GM12878 (cell line): Measurements from ENCODE around the gene ARHGAP5. TPM values are rescaled to one million over a fixed set of nuclear protein-coding genes. Genes with fewer than 3 reads are reported as not detected.
A peak's percentile ranks its signal among the peaks of the same experiment; 100 is the strongest.

Source experiments
- ATAC-seq: fragments of 200-7000 bp; cut with Tn5 transposase; 3 replicates; pipeline ENCODE4 v1.9.1; 2020; ENCODE audit warnings: mild to moderate bottlenecking, moderate library complexity
- BruUV-seq: library from RNA; stranded (reverse); fragments of 400-500 nt; replicated peaks from 2 replicates; lab custom pipeline; 2021; lab: Mats Ljungman, UMichigan
- CTCF ChIA-PET: fragments of 300-600 bp; sonication (Branson Sonifier 250); formaldehyde crosslinking; extraction: SDS; loops from one replicate; lab custom pipeline; 2021; ENCODE audit warnings: inconsistent platforms; lab: Yijun Ruan, JAX
- POLR2A ChIA-PET: fragments of 350-600 bp; formaldehyde crosslinking; extraction: SDS; loops from one replicate; lab custom pipeline; 2021; ENCODE audit warnings: inconsistent platforms; lab: Charles Lee
- RAD21 ChIA-PET: fragments of 300-600 bp; sonication (Branson Sonifier 250); formaldehyde crosslinking; loops from one replicate; lab custom pipeline; 2023; ENCODE audit warnings: antibody characterized with exemption; ENCODE audit not compliant: unreplicated experiment; lab: Charles Lee
- SMC1A ChIA-PET: fragments of 300-600 bp; sonication (Branson Sonifier 250); formaldehyde crosslinking; loops from one replicate; lab custom pipeline; 2023; ENCODE audit not compliant: unreplicated experiment, uncharacterized antibody; lab: Charles Lee
- DNase-seq: peaks from one replicate; pipeline ENCODE4 v3.0.0-alpha.2; 2011; ENCODE audit warnings: low read depth, low spot score
- FAIRE-seq: peaks from 3 replicates; lab custom pipeline; 2011; peaks lifted over from hg19 to GRCh38; lab: Jason Lieb, UNC
- H2AFZ ChIP-seq: 2 replicates; pipeline ENCODE4 v1.6.0; 2011; ENCODE audit warnings: low read depth, low read length, control low read depth; ENCODE audit not compliant: control insufficient read depth
- H3K27ac ChIP-seq: 2 replicates; pipeline ENCODE4 v1.5.1; 2011; ENCODE audit warnings: control low read depth; ENCODE audit not compliant: control insufficient read depth, insufficient read depth
- H3K27me3 ChIP-seq, 2 experiments: replicated peaks in 1 of 2; 2 replicates each; pipeline versions ENCODE4 v1.6.0 to v1.6.1; 2011; ENCODE audit warnings: low read length in 1 of 2; ENCODE audit not compliant: control insufficient read depth in 2 of 2, insufficient read depth in 2 of 2
- H3K36me3 ChIP-seq, 2 experiments: 2 replicates each; pipeline ENCODE4 v1.5.1; 2011; ENCODE audit warnings: low read length in 1 of 2; ENCODE audit not compliant: control insufficient read depth in 2 of 2, insufficient read depth in 2 of 2
- H3K4me1 ChIP-seq: 2 replicates; pipeline ENCODE4 v1.6.1; 2011; ENCODE audit warnings: mild to moderate bottlenecking, low read length, moderate library complexity, mixed read lengths; ENCODE audit not compliant: control insufficient read depth, insufficient read depth
- H3K4me2 ChIP-seq: 2 replicates; pipeline ENCODE4 v1.6.0; 2011; ENCODE audit warnings: control low read depth; ENCODE audit not compliant: control insufficient read depth, insufficient read depth
- H3K4me3 ChIP-seq: fragments of 200-600 bp; sonication (generic); 2 replicates; pipeline ENCODE4 v1.5.1; 2016
- H3K79me2 ChIP-seq: 2 replicates; pipeline ENCODE4 v1.6.0; 2011; ENCODE audit warnings: low read length; ENCODE audit not compliant: control insufficient read depth, insufficient read depth
- H3K9ac ChIP-seq: 2 replicates; pipeline ENCODE4 v1.8.0; 2011; ENCODE audit warnings: low read length, control low read depth, mixed read lengths; ENCODE audit not compliant: control insufficient read depth, insufficient read depth
- H3K9me3 ChIP-seq: replicated peaks from 3 replicates; pipeline ENCODE4 v1.5.1; 2011; ENCODE audit warnings: mild to moderate bottlenecking, low read length; ENCODE audit not compliant: control insufficient read depth, insufficient read depth
- H4K20me1 ChIP-seq: 2 replicates; pipeline ENCODE4 v1.6.0; 2011; ENCODE audit not compliant: control insufficient read depth, insufficient read depth
- CTCF ChIP-seq, 3 experiments: IDR thresholded peaks in 2 of 3; conservative IDR thresholded peaks in 1 of 3; 2 replicates each; pipeline ENCODE4 v1.5.1; 2011; ENCODE audit warnings: low read depth in 3 of 3, low read length in 3 of 3, mild to moderate bottlenecking in 3 of 3, control low read depth in 2 of 3, moderate library complexity in 2 of 3, inconsistent platforms in 1 of 3, mixed read lengths in 1 of 3; ENCODE audit not compliant: control insufficient read depth in 2 of 3, insufficient read depth in 1 of 3; ENCODE audit errors: extremely low read depth in 1 of 3
- EZH2 ChIP-seq: IDR thresholded peaks from 2 replicates; pipeline ENCODE4 v1.6.1; 2012; ENCODE audit warnings: low read depth, mild to moderate bottlenecking, control low read depth, inconsistent platforms, low read length, borderline replicate concordance; ENCODE audit not compliant: control insufficient read depth
- NR2C2 ChIP-seq: IDR thresholded peaks from 2 replicates; pipeline ENCODE4 v1.6.1; 2011; ENCODE audit warnings: borderline replicate concordance, low read depth; ENCODE audit not compliant: control insufficient read depth, insufficient read length
- REST ChIP-seq: IDR thresholded peaks from 2 replicates; pipeline ENCODE4 v1.6.1; 2012; ENCODE audit warnings: mild to moderate bottlenecking, low read depth, low read length
- SKIL ChIP-seq: fragments of 450-650 bp; IDR thresholded peaks from 2 replicates; pipeline ENCODE4 v1.6.1; 2017; ENCODE audit warnings: mild to moderate bottlenecking, low read depth, inconsistent platforms; ENCODE audit not compliant: poor library complexity, severe bottlenecking
- SRF ChIP-seq, 2 experiments: IDR thresholded peaks; 2 replicates each; pipeline ENCODE4 v1.6.1; 2011; ENCODE audit warnings: low read depth in 2 of 2, low read length in 2 of 2, mild to moderate bottlenecking in 1 of 2, moderate library complexity in 1 of 2
- WGBS: methylation state at CpG from one replicate; pipeline ENCODE4 v1.1.6; 2016; ENCODE audit warnings: low lambda C conversion rate; ENCODE audit not compliant: insufficient replicate concordance, insufficient coverage; ENCODE audit errors: missing lambda C conversion rate; 5-methylcytosine and 5-hydroxymethylcytosine counted together
- in situ Hi-C: fragments of 300-500 bp; cut with MboI; formaldehyde crosslinking; loops from 9 replicates; pipeline ENCODE4 v1.14.3; 2018; ENCODE audit warnings: mixed read lengths
- intact Hi-C: fragments of 100-400 bp; cut with micrococcal nuclease; formaldehyde crosslinking; loops from one replicate; pipeline ENCODE4 v1.14.2; 2022; ENCODE audit not compliant: unreplicated experiment
- polyA plus RNA-seq, 11 experiments: library from polyadenylated mRNA; depleted of rRNA in 4 of 11; unstranded in 6 of 11; stranded (reverse) in 5 of 11; fragments of >200 nt; fragmentation: Nextera tagmentation in 4 of 11; fragmentation: Illumina TruSeq in 1 of 11; extraction: Ambion mirVana in 4 of 11; extraction: Trizol in 1 of 11; gene quantifications; 1 replicate in 1 of 11; 2 replicates in 10 of 11; pipeline versions ENCODE4 v1.2.1 to v1.2.3, GENCODE V29; 2011 to 2016; ENCODE audit warnings: inconsistent platforms in 2 of 11, missing spikeins in 2 of 11, low read depth in 1 of 11
- total RNA-seq, 4 experiments: library from RNA; depleted of rRNA in 3 of 4; stranded (reverse); fragments of >200 nt in 3 of 4; fragmentation: Illumina TruSeq in 1 of 4; extraction: Trizol in 1 of 4; gene quantifications; 2 replicates each; pipeline versions ENCODE4 v1.2.1 to v1.2.3, GENCODE V29; 2013 to 2021

The ARHGAP5 gene
- total and polyA plus RNA-seq, 10 of the 15 experiments (the other 5 are each of a cell fraction or from before 2014, with no cell fraction given): 0.91 to 19.6 (median 7.2) TPM

GRCh38 chr14:32206552-32206951 is 129.4 kb downstream of the ARHGAP5 start:
- Histone ChIP-seq H3K36me3 (no peaks in the 10 kb centered on the region), H3K79me2 (no peaks in the 10 kb centered on the region), H4K20me1 (no peaks in the 10 kb centered on the region), H3K9me3 (no peaks in the 10 kb centered on the region), H3K4me1 (peaks cover 25% of the 10 kb centered on the region), H3K9ac (no peak overlapping the region), H3K27ac (no peak overlapping the region), H3K4me3 (no peak overlapping the region), H3K27me3 (no peaks in the 10 kb centered on the region), H3K4me2 (no peak overlapping the region; the same call in 1 of the 2 replicates), H2AFZ (no peak overlapping the region)
- intact Hi-C loops (loop anchor here (2.0 kb wide), 1 partner anchor 46 kb away; no protein-coding TSS in a partner anchor), in situ Hi-C loops (no loop called here)
- SMC1A ChIA-PET: interaction anchor here (0.8 to 4.3 kb wide), 10 partner anchors 9 to 134 kb away, joined by 3 to 22 read pairs (median 3); no protein-coding TSS in a partner anchor
- no peak for DNase-seq
- BruUV-seq: no TSS peak
- no peak for FAIRE-seq
- POLR2A ChIA-PET: no interaction called here
- peak; percentile 1; the same call in 1 of the 3 replicates for ATAC-seq
- 7% methylated on average over 2 of the region's 2 CpGs for WGBS
- TF ChIP-seq REST (no peak), SRF (IDR thresholded peaks at IDR 0.05; ENCODE audit: low read depth in 2 of 2, low read length in 2 of 2) (peak in 1 of 2 experiments; percentile 73; a peak in 1 of 4 replicates), EZH2 (no peak), NR2C2 (no peak), SKIL (no peak), CTCF (IDR thresholded peaks at IDR 0.05 in 2 of 3, conservative IDR thresholded peaks at IDR 0.05 in 1 of 3; ENCODE audit: control insufficient read depth in 2 of 3, extremely low read depth in 1 of 3, insufficient read depth in 1 of 3, low read depth in 3 of 3, low read length in 3 of 3) (no peak)
- CTCF ChIA-PET: interaction anchor here (0.8 to 2.9 kb wide), 7 partner anchors 9 to 280 kb away, joined by 3 to 10 read pairs (median 3); no protein-coding TSS in a partner anchor
- RAD21 ChIA-PET: interaction anchor here (0.7 to 1.0 kb wide), 3 partner anchors 13 to 48 kb away, joined by 3 to 5 read pairs (median 4); no protein-coding TSS in a partner anchor
